ENCODE measurements around the gene ANO8.

- TF ChIP-seq POLR2A (IDR thresholded peaks at IDR 0.05): no peak
- no peak for TF ChIP-seq POLR2AphosphoS5 (IDR thresholded peaks at IDR 0.05)
These were observed 7.5 kb downstream of the ANO8 start for GRCh38 chr19:17327068-17327653.

Data from stomach (tissue), 4 donors.